Measurements from ENCODE around the gene NOTCH4.

The NOTCH4 gene

GRCh38 chr6:32146287-32146686 lies 77.6 kb downstream of the NOTCH4 start (continued):
- no peak for TF ChIP-seq YY2 (tag by site-specific recombination; IDR thresholded peaks at IDR 0.05)
- no peak for TF ChIP-seq ZNF610 (tag by site-specific recombination; IDR thresholded peaks at IDR 0.05; ENCODE audit: borderline replicate concordance)
- TF ChIP-seq ZBTB8A (tag by site-specific recombination; IDR thresholded peaks at IDR 0.05): no peak
- TF ChIP-seq ZNF707 (tag by site-specific recombination; IDR thresholded peaks at IDR 0.05): no peak
- TF ChIP-seq KLF8 (tag by site-specific recombination; IDR thresholded peaks at IDR 0.05): no peak
- TF ChIP-seq ZNF138 (tag by site-specific recombination; IDR thresholded peaks at IDR 0.05; ENCODE audit: borderline replicate concordance): no peak
- no peak; the same call in 1 of the 2 replicates for TF ChIP-seq ZNF10 (tag by site-specific recombination; IDR thresholded peaks at IDR 0.05)
- TF ChIP-seq ZNF391 (tag by site-specific recombination; IDR thresholded peaks at IDR 0.05; ENCODE audit: borderline replicate concordance, low read depth): no peak
- TF ChIP-seq, protein P1, sequence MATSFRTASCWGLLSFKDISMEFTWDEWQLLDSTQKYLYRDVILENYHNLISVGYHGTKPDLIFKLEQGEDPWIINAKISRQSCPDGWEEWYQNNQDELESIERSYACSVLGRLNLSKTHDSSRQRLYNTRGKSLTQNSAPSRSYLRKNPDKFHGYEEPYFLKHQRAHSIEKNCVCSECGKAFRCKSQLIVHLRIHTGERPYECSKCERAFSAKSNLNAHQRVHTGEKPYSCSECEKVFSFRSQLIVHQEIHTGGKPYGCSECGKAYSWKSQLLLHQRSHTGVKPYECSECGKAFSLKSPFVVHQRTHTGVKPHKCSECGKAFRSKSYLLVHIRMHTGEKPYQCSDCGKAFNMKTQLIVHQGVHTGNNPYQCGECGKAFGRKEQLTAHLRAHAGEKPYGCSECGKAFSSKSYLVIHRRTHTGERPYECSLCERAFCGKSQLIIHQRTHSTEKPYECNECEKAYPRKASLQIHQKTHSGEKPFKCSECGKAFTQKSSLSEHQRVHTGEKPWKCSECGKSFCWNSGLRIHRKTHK (tag by site-specific recombination; IDR thresholded peaks at IDR 0.05): no peak
- TF ChIP-seq, protein P2, sequence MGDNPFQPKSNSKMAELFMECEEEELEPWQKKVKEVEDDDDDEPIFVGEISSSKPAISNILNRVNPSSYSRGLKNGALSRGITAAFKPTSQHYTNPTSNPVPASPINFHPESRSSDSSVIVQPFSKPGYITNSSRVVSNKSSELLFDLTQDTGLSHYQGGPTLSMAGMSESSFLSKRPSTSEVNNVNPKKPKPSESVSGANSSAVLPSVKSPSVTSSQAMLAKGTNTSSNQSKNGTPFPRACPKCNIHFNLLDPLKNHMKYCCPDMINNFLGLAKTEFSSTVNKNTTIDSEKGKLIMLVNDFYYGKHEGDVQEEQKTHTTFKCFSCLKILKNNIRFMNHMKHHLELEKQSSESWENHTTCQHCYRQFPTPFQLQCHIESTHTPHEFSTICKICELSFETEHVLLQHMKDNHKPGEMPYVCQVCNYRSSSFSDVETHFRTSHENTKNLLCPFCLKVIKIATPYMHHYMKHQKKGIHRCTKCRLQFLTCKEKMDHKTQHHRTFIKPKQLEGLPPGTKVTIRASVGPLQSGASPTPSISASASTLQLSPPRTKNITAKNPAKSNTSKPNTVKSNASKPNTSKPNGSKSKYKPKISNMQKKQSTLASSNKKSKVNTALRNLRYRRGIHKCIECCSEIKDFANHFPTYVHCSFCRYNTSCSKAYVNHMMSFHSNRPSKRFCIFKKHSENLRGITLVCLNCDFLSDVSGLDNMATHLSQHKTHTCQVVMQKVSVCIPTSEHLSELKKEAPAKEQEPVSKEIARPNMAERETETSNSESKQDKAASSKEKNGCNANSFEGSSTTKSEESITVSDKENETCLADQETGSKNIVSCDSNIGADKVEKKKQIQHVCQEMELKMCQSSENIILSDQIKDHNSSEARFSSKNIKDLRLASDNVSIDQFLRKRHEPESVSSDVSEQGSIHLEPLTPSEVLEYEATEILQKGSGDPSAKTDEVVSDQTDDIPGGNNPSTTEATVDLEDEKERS (tag by site-specific recombination; IDR thresholded peaks at IDR 0.05): no peak
- peak; percentile 8; the same call in 1 of the 2 replicates for TF ChIP-seq ZFHX2 (tag by site-specific recombination; conservative IDR thresholded peaks at IDR 0.05)
- peak; percentile 80 for TF ChIP-seq ZNF335 (tag by site-specific recombination; conservative IDR thresholded peaks at IDR 0.05)
- no peak for TF ChIP-seq ZNF148 (tag by site-specific recombination; IDR thresholded peaks at IDR 0.05; ENCODE audit: borderline replicate concordance)
- TF ChIP-seq, protein P3, sequence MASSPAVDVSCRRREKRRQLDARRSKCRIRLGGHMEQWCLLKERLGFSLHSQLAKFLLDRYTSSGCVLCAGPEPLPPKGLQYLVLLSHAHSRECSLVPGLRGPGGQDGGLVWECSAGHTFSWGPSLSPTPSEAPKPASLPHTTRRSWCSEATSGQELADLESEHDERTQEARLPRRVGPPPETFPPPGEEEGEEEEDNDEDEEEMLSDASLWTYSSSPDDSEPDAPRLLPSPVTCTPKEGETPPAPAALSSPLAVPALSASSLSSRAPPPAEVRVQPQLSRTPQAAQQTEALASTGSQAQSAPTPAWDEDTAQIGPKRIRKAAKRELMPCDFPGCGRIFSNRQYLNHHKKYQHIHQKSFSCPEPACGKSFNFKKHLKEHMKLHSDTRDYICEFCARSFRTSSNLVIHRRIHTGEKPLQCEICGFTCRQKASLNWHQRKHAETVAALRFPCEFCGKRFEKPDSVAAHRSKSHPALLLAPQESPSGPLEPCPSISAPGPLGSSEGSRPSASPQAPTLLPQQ (tag by site-specific recombination; IDR thresholded peaks at IDR 0.05): peak; percentile 63
- TF ChIP-seq ZNF202 (tag by site-specific recombination; IDR thresholded peaks at IDR 0.05; ENCODE audit: borderline replicate concordance): no peak
- TF ChIP-seq GLIS2 (tag by site-specific recombination; IDR thresholded peaks at IDR 0.05): no peak
- TF ChIP-seq ZNF76 (tag by site-specific recombination; IDR thresholded peaks at IDR 0.05; ENCODE audit: borderline replicate concordance, low read depth): peak; percentile 64; the same call in 1 of the 2 replicates
- TF ChIP-seq ZNF660 (tag by site-specific recombination; IDR thresholded peaks at IDR 0.05): peak; percentile 32; the same call in 1 of the 2 replicates
- TF ChIP-seq ZNF416 (tag by site-specific recombination; IDR thresholded peaks at IDR 0.05): no peak
- peak; percentile 88 for TF ChIP-seq ZNF558 (tag by site-specific recombination; IDR thresholded peaks at IDR 0.05)
- no peak for TF ChIP-seq TRIM28 (IDR thresholded peaks at IDR 0.05; ENCODE audit: borderline replicate concordance, low read length)
- TF ChIP-seq GFI1B (tag by site-specific recombination; IDR thresholded peaks at IDR 0.05): no peak
- peak; percentile 80; the same call in 1 of the 2 replicates for TF ChIP-seq ZBTB17 (tag by site-specific recombination; IDR thresholded peaks at IDR 0.05)
- peak; percentile 55; the same call in 1 of the 2 replicates for TF ChIP-seq ZSCAN23 (tag by site-specific recombination; IDR thresholded peaks at IDR 0.05)
- TF ChIP-seq ZNF239 (tag by site-specific recombination; IDR thresholded peaks at IDR 0.05): no peak
- no peak for TF ChIP-seq BCL11B (tag by site-specific recombination; IDR thresholded peaks at IDR 0.05; ENCODE audit: low read depth)
- TF ChIP-seq ZSCAN18 (tag by site-specific recombination; IDR thresholded peaks at IDR 0.05): 0 out of 2 replicates have a peak, but pooled peaks have one; percentile 14
- TF ChIP-seq ZNF837 (tag by site-specific recombination; IDR thresholded peaks at IDR 0.05): no peak
- no peak for TF ChIP-seq ZNF169 (tag by site-specific recombination; IDR thresholded peaks at IDR 0.05)
- no peak for TF ChIP-seq ZNF2 (tag by site-specific recombination; IDR thresholded peaks at IDR 0.05)
- no peak for TF ChIP-seq ZBTB26 (tag by site-specific recombination; optimal IDR thresholded peaks at IDR 0.05)

All from HEK293 (cell line).